NT2/D1 (cell line): ENCODE measurements around the gene MFSD2A.

ENCODE experiments used
- SUZ12 ChIP-seq: IDR thresholded peaks from 2 replicates; pipeline ENCODE4 v1.6.1; 2011; ENCODE audit not compliant: insufficient read length, insufficient read depth; ENCODE audit errors: extremely low read depth
- YY1 ChIP-seq: IDR thresholded peaks from 2 replicates; pipeline ENCODE4 v1.6.1; 2011; ENCODE audit not compliant: insufficient read length, insufficient read depth
- ZNF274 ChIP-seq: IDR thresholded peaks from 2 replicates; pipeline ENCODE4 v1.6.1; 2011; ENCODE audit warnings: mild to moderate bottlenecking, low read depth, low read length

DNA sequence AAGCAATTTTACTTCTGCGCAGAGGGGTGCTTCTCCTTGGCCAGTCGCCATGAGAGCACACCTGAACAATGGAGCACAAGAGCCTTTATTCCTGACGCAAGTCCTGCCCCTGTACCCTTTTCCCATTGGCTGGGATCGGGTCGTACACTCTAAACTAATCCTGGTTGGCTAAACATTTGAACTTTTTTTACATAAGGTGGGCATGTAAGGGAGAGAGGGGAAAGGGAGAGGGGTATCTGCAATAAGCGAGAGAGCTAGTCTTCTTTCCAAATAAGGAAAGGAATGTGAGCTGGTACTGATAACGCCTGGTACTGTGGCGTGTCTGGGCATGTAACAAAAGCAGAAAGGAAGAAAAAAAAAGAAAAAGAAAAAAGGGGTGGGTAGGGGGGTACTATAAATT, 21.8 kb downstream of the MFSD2A start:
- TF ChIP-seq ZNF274, result no peak
- TF ChIP-seq YY1, result no peak
- TF ChIP-seq SUZ12, result no peak
